HG02623 (cell line): ENCODE data around the gene DAB1.

Source experiments
- ATAC-seq: cut with Tn5 transposase; IDR thresholded peaks from one replicate; pipeline ENCODE4 v1.9.1; 2021; ENCODE audit warnings: moderate library complexity; ENCODE audit not compliant: unreplicated experiment

Gene DAB1

DNA sequence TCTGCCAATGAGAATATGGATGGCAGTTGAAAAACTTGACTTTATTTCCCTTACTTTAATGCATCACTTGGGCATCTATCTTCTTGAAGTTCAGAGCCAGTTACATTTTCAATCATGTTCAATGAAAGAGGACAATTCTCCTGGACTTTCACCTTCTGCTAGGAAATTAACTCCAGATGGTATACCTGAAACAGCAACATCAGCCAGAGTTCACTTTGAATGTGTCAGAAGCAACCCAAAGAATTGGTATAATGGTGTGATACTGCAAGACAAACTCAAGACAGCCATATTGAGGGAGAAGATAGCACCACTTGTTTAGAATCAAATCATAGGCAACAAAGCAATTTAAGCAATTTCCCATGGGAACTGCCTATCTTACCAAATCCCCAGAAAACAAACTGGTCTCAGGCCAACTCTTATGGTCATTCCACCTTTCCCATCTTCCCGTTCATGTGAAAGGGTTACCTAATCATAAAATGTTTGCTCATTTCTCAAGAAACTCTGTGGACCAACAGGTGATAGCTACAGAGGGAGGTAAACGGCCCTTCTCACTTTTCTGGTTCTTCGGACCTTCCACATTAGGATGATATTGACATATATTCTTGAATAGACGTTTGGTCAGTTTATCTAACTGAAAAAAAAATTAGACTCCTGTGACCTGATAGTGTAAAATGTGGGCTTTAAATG, 428.3 kb downstream of the DAB1 start:
- no peak for ATAC-seq

- no peak for ATAC-seq
These were observed 430.4 kb downstream of the DAB1 start for GRCh38 chr1:56993475-56993874.

DNA sequence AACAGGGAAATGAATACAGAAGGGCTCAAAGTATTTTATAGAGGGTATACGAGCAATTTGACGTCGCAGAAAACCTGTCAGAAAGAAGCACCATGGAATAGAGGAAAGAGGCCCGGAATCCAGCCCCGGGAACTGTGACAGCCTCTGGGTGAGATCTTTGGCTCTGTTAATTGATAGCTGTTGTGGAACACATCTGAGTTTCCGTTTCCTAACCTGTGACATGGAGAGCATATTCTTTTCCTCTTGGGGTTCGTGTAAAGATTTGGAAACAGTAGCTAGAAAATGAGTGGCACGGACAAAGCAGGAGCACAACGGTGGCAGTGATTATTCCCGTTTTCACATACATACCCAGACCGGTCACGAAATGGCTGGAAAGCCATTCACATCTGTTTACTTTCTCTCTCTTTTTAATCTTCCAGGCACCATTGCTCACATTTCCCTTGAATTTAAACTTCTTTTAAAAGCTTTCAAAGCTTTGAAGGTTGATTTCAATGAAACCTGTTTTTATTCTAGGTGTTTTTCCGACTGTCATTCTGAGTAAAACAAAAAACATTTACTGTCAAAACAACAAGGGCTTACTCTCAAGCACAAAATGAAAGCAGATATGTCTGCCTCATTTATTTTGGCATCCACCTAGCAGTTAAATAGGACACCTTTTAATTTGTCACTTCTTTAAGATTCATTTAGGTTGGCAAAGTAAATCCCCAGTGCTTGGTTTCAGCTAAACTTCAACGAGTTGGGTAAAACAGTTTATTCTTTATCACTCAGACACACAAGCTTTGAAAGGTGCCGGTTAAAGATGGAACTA, 431.3 kb downstream of the DAB1 start:
- no peak for ATAC-seq

GRCh38 chr1:56991576-56991975, 432.3 kb downstream of the DAB1 start:
- no peak for ATAC-seq

- ATAC-seq = no peak
These were observed 437.5 kb downstream of the DAB1 start for GRCh38 chr1:56986397-56986796.

- no peak for ATAC-seq
These were observed 438.0 kb downstream of the DAB1 start for GRCh38 chr1:56985857-56986256.

DNA sequence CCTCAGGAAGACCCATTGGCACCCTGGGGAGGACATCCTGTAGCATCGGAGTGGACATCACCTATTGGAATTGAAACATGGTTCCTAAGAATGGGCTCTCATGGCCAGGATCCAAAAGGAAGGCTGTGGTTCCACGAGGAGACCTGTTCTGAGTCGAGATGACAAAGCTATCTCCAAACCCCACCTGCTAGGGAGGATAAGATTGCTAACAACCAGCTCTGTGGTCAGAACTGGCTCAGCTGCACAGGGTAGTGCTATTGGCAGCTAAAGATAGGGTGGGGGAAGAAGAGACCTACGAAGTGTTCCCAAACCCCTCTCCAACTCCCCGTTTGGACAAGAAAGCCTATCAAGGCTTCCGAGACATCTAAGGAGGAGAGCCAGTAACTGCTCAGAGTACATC, 440.4 kb downstream of the DAB1 start:
- ATAC-seq = no peak

DNA sequence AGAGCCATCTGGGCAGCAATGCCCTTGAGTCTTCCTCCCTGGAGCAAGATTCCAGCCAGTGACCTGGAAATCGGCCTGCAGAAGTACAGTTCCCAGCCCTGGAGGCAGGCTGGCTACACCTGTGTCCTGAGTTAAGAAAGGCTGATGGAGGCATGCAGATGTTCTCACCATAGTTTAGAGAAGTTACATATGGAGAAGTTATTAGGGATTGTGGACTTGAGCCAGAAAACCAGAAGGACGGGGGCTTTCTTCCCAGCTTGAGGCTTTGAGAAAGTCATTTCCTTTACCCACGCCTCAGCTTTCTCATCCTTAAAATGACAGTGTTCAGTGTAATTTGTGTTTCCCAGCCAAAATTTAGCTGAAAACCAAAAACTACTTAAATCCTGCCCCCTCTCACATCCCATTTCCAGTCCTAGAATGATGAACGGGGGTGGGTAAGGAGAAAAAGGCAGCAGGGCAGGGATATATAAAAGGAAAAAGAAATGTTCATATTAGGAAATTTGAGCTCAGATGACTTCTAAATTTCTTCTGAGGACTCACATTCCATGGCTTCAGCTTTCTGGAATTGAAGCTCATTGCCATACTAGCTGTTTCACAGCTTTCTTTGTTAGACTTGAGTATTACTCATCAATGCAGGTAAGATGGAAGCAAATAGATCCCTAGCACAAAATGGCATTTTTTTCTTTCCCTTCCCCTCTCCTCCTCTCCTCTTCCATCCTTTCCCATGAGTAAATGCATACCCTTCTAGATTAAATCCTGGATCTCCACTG, 443.7 kb downstream of the DAB1 start:
- ATAC-seq = no peak

DNA sequence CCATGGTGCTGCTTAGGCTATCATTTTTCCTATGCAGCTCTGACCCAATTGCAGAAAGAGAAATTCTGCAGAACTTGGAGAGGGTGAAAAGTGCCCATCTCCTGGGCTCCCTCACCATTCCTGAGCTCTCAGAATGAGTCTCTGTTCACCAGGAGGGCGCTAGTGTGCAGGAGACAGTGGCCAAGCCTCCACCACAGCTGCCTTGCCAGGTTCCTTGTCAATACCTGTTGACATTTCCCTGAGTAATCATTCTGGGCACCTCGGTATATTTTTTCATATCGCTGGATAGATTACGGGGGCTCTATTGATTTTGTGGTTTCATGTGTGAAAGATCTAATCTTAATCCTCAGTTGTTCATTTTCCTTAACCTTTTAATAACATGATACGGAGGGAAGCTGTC, 445.0 kb downstream of the DAB1 start:
- no peak for ATAC-seq

- ATAC-seq = no peak
These were observed 445.9 kb downstream of the DAB1 start for GRCh38 chr1:56977910-56978309.

DNA sequence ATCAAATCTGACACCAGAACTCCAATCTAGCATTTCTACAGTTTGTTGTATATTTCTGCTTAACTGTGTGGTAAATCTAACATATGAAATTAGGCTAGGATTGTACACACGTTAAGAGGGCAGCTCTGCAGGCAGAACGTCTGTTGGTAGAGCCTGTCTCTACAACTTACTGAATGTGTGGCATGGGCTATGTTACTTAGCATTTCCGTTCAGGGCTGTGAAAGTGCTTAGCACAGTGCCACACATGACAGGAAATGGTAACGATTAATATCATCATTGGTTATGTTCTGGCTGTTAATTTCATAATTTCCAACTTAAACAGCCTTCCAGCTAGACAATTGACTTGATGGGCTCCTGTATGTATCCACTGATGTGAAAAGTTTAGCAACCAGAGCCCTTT, 448.4 kb downstream of the DAB1 start:
- no peak for ATAC-seq

GRCh38 chr1:56973923-56974742, 449.7 kb downstream of the DAB1 start:
- no peak for ATAC-seq

DNA sequence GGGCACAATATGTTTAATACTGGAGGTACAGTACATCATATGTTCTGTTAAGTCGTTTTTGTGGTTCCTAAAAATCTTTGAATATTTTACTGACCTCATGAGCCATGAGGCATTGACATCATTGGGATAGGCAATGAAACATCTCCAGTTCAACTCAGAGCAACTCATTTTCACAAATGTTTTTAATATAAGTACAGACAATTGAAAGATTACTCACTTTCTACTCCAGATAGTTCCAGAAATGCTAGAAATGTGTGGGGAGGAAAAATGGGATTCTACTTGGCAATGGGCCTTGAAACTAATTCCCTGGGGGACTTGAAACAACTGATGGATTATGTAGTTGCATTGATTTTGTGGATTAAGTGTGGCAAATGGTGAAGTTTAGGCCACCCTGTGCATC, 450.9 kb downstream of the DAB1 start:
- no peak for ATAC-seq

GRCh38 chr1:56970280-56970679, 453.6 kb downstream of the DAB1 start:
- ATAC-seq = no peak

DNA sequence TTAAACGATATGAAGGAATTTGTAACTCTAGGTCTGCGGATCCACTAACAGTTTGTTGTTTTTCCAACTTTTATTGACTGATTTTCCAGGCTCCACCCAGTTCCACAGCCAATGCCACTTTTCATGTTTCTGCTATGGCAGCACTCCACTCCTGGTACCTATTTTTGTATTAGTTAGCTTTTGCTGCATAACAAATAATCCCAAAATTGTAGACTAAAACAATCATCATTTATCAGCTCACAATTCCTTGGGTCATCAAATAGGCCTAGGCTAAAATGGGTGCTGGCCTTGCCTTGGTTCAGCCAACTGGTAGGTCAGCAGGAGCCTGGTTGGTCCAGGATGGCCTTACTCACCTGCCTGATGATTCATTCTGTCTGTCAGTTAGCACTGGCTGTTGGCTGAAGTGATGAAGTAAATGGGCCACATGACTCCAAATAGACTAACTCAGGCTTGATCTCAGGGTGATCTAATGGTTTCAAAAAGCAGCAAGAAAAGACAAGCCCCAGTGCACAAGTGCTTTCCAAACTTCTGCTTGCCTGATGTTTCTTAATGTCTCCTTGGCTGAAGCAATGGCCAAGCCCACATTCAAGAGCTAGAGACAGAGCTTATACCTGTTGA, 454.9 kb downstream of the DAB1 start:
- no peak for ATAC-seq

GRCh38 chr1:56967900-56968832, 455.7 kb downstream of the DAB1 start:
- ATAC-seq = no peak

GRCh38 chr1:56967355-56967754, 456.5 kb downstream of the DAB1 start:
- no peak for ATAC-seq

DNA sequence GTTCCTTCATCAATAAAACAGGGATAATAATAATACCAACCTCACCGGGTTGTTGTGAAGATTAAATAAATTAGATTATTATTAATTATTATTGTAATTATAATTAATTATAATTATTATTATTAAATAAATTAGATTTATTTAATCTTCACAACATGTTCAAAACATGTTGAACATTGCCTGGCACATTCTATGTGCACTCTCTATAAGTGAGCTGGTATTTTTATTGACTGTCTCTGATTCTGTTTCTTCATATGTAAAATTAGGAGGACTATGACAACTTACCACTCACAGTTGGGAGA, 457.2 kb downstream of the DAB1 start:
- ATAC-seq = no peak

DNA sequence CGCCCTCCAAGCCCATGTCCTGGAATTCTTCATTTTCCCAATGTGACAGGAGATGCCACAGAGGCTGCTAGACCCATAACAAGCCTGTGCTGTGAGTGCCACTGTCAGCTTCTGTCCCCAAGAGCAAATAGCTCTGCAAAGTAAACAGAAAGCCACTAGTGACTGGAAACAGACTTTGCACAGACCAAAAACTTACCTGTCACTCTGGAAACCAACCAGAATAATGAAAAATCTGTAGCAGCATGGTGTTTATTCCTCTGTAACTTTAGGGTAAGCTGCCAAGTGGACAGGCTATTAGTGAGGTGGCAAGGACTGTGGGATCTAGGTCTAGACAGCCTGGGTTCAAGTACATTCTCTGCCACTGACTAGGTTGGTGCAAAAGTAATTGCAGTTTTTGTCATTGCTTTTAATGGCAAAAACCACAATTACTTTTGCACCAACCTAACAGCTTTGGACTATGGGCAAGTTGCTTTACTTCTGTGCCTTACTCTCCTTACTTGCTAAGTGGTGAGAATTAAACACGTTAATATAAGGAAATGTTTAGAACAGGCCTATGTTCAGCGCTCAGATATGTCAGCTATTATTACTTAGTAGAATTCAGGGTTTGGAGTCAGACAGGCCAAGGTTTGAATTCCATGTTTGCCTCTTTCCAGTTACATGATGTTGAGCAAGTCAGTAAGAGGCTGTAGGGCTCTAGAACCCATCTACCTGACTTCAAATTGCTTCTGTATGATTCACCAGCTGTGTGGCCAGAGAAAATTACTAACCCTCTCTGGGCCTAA, 457.8 kb downstream of the DAB1 start, which contains the start of gene C8B:
Gene C8B (minus strand): TSS at position 100 of the 782 bp plus-strand sequence. CDS start 67 bp downstream, at position 33.
- ATAC-seq = no peak
